Loucy (cell line): Measurements from ENCODE around the gene RNF44.

ENCODE experiments used
- H2AFZ ChIP-seq: fragments of 200-600 bp; sonication (generic); 2 replicates; pipeline ENCODE4 v1.6.0; 2016; ENCODE audit warnings: antibody characterized with exemption, mild to moderate bottlenecking, low read length, moderate library complexity
- H3F3A ChIP-seq: fragments of 200-600 bp; 2 replicates; pipeline ENCODE4 v1.6.0; 2016; ENCODE audit warnings: antibody characterized with exemption, low read depth, mild to moderate bottlenecking
- H3K27me3 ChIP-seq: fragments of 200-600 bp; sonication (generic); 2 replicates; pipeline ENCODE4 v1.6.1; 2014; ENCODE audit warnings: low read length, mild to moderate bottlenecking; ENCODE audit not compliant: insufficient read depth, poor library complexity, severe bottlenecking
- H3K36me3 ChIP-seq: fragments of 200-600 bp; sonication (generic); 2 replicates; pipeline ENCODE4 v1.6.1; 2016; ENCODE audit warnings: low read length; ENCODE audit not compliant: insufficient read depth
- H3K4me1 ChIP-seq: fragments of 200-600 bp; sonication (generic); 2 replicates; pipeline ENCODE4 v1.5.1; 2014; ENCODE audit warnings: low read length, mild to moderate bottlenecking; ENCODE audit not compliant: insufficient read depth, poor library complexity, severe bottlenecking
- H3K4me2 ChIP-seq: fragments of 200-600 bp; sonication (generic); 2 replicates; pipeline ENCODE4 v1.6.0; 2014; ENCODE audit warnings: antibody characterized with exemption, low read length, low read depth, mild to moderate bottlenecking; ENCODE audit not compliant: poor library complexity, severe bottlenecking
- H3K4me3 ChIP-seq: fragments of 200-600 bp; sonication (generic); 2 replicates; pipeline ENCODE4 v1.5.1; 2014; ENCODE audit warnings: low read length, mild to moderate bottlenecking, mixed read lengths; ENCODE audit not compliant: poor library complexity, severe bottlenecking
- H3K79me2 ChIP-seq: fragments of 200-600 bp; sonication (generic); 2 replicates; pipeline ENCODE4 v1.6.1; 2014; ENCODE audit warnings: low read length; ENCODE audit not compliant: insufficient read depth
- H3K9ac ChIP-seq: fragments of 200-600 bp; sonication (generic); 2 replicates; pipeline ENCODE4 v1.6.0; 2014; ENCODE audit warnings: mild to moderate bottlenecking, low read depth, low read length, moderate library complexity; ENCODE audit not compliant: poor library complexity, severe bottlenecking
- H3K9me2 ChIP-seq: fragments of 200-600 bp; sonication (generic); replicated peaks from 2 replicates; pipeline ENCODE4 v1.6.1; 2016; ENCODE audit warnings: low read depth, low read length, mixed read lengths
- H3K9me3 ChIP-seq: fragments of 200-600 bp; sonication (generic); 2 replicates; pipeline ENCODE4 v1.6.1; 2014; ENCODE audit warnings: mild to moderate bottlenecking, antibody characterized with exemption, low read length, low read depth; ENCODE audit not compliant: insufficient read depth
- H4K20me1 ChIP-seq: fragments of 200-600 bp; sonication (generic); 2 replicates; pipeline ENCODE4 v1.6.0; 2014; ENCODE audit warnings: antibody characterized with exemption, low read length, mild to moderate bottlenecking; ENCODE audit not compliant: insufficient read depth, poor library complexity, severe bottlenecking
- EZH2phosphoT487 ChIP-seq: fragments of 200-600 bp; IDR thresholded peaks from 2 replicates; pipeline ENCODE4 v1.6.1; 2018; ENCODE audit warnings: antibody characterized with exemption, mild to moderate bottlenecking, moderate library complexity, borderline replicate concordance
- TF ChIP-seq, protein P1 (sequence below): fragments of 200-600 bp; sonication (generic); conservative IDR thresholded peaks from 2 replicates; pipeline ENCODE4 v1.5.1; 2014; ENCODE audit warnings: mild to moderate bottlenecking, antibody characterized with exemption, low read length

Gene RNF44

DNA sequence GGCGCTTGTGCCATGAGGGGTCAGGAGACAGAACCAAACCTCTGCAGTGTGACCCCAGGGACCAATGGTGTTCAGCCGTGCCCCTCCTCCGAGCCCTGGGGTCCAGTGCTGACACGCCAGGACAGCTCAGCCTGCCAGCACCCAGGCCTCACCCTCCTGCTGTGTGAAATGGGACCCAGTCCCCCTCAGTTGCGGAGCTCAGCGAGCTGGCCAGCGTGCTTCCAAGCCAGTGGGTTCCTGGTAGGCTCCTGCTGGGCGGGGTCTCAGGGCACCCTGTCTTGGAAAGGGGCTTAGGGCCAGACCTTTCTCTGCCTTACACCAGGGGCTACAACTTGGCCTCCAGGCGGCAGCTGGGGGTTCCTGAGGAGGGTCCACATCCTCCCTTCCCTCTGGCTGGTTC is 4.4 kb downstream of the RNF44 start:
- Histone ChIP-seq H3K36me3 (peaks cover 28% of the 10 kb centered on the region; the same call in 1 of the 2 replicates), H4K20me1 (peaks cover 41% of the 10 kb centered on the region), H3K4me2 (peak overlapping the region; percentile 92)

DNA sequence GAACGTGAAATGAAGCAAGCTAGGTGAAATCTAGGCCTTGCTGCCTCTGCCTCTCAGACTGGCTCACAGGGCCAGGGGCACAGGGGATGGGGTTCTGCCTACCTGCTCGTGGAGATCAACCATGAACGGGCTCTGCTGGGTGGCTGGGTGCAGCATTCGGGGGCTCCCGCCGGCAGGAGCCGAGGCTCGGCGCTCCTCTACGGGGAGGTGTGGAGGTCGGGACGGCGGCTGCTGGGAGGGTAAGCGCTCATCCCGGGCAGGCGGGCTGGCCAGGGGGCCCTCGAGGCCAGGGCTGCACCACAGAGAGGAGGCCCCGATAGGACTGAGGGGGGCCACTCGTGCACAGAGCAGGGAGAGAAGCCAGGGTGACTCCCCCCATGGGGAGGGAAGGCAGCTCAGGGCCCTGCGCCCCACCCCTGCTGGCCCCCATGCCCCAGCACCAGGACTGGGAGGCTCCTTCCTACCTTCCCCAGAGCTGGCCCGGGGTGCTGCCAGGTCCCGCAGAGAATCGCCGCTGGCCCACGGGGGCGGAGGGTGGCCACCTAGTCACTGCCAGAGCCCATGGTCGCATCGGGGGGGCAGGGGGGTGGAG is 5.2 kb downstream of the RNF44 start:
- no peaks in the 10 kb centered on the region for H3K9me2 ChIP-seq
- no peak for TF ChIP-seq EZH2phosphoT487
- TF ChIP-seq, protein P1, sequence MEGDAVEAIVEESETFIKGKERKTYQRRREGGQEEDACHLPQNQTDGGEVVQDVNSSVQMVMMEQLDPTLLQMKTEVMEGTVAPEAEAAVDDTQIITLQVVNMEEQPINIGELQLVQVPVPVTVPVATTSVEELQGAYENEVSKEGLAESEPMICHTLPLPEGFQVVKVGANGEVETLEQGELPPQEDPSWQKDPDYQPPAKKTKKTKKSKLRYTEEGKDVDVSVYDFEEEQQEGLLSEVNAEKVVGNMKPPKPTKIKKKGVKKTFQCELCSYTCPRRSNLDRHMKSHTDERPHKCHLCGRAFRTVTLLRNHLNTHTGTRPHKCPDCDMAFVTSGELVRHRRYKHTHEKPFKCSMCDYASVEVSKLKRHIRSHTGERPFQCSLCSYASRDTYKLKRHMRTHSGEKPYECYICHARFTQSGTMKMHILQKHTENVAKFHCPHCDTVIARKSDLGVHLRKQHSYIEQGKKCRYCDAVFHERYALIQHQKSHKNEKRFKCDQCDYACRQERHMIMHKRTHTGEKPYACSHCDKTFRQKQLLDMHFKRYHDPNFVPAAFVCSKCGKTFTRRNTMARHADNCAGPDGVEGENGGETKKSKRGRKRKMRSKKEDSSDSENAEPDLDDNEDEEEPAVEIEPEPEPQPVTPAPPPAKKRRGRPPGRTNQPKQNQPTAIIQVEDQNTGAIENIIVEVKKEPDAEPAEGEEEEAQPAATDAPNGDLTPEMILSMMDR: no peak
- H3K4me3 ChIP-seq: peak overlapping the region; percentile 71
- no peaks in the 10 kb centered on the region for H3K9me3 ChIP-seq
- H3K27me3 ChIP-seq: peaks cover 6% of the 10 kb centered on the region
- peaks cover 72% of the 10 kb centered on the region for H3K79me2 ChIP-seq
- peak overlapping the region; percentile 99 for H3K9ac ChIP-seq
- H2AFZ ChIP-seq: no peak overlapping the region
- H3K4me1 ChIP-seq: peaks cover 27% of the 10 kb centered on the region
- no peaks in the 10 kb centered on the region; the same call in 1 of the 2 replicates for H3F3A ChIP-seq
- peaks cover 28% of the 10 kb centered on the region; the same call in 1 of the 2 replicates for H3K36me3 ChIP-seq
- H3K4me2 ChIP-seq: peak overlapping the region; percentile 92
- peaks cover 42% of the 10 kb centered on the region for H4K20me1 ChIP-seq

More for the DNA sequence above, 4.4 kb downstream of the RNF44 start:
- H3K79me2 ChIP-seq: peaks cover 72% of the 10 kb centered on the region
- H3K9me2 ChIP-seq: no peaks in the 10 kb centered on the region
- no peaks in the 10 kb centered on the region; the same call in 1 of the 2 replicates for H3F3A ChIP-seq
- H3K9ac ChIP-seq: peak overlapping the region; percentile 99
- no peak overlapping the region for H2AFZ ChIP-seq
- H3K9me3 ChIP-seq: no peaks in the 10 kb centered on the region
- peaks cover 6% of the 10 kb centered on the region for H3K27me3 ChIP-seq
- H3K4me1 ChIP-seq: peaks cover 27% of the 10 kb centered on the region
- H3K4me3 ChIP-seq: peak overlapping the region; percentile 85
- TF ChIP-seq, protein P1: no peak
- TF ChIP-seq EZH2phosphoT487: no peak

DNA sequence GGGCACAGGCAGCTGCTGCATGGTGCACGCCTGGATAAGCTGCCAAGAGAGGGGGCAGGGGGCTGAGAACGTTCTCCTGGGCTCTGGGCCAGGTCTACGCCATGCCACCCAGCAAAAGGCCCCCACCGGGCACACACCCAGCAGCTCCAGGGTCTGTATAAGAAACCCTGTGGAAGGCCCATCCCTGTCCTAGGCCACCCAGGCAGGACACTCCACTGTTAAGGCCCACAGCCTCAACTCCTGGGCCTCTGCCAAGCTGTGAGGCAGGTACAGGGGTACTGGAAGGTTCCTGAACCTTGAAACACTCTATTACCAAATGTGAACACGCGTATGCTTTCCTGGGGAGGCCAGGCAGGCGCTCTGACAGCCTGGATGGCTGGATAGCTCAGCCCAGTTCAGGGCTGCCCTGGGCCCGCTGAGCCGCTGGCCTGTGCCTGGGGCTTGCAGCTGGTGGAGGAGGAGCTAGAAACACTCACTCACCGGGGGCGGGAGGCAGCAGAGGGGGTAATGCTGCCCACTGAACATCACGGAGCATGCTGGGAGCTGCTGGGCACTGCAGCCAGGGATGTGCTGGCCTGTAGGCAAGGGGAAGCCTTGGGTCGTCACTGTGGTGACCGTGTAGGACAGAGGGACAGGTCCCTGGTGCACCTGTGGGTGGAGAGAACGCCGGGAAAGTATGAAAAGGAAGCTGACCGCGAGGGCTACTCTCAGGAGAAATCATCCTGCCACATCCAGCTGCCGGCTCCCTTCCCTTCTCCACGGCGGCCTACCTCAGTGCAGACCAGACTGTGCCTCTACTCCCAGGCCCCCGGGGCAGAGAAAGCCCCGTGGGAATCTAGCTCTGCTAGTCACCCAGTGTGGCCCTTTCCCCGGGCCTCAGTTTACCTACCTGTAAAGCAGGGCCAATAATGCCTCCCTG is 6.0 kb downstream of the RNF44 start:
- H3K36me3 ChIP-seq: peaks cover 28% of the 10 kb centered on the region; the same call in 1 of the 2 replicates
- peaks cover 42% of the 10 kb centered on the region for H4K20me1 ChIP-seq
- peak overlapping the region; percentile 71 for H3K4me3 ChIP-seq
- peak overlapping the region; percentile 92 for H3K4me2 ChIP-seq
- no peaks in the 10 kb centered on the region; the same call in 1 of the 2 replicates for H3F3A ChIP-seq
- H2AFZ ChIP-seq: no peak overlapping the region
- peaks cover 67% of the 10 kb centered on the region for H3K79me2 ChIP-seq
- TF ChIP-seq, protein P1: no peak
- TF ChIP-seq EZH2phosphoT487: no peak
- H3K27me3 ChIP-seq: peaks cover 6% of the 10 kb centered on the region
- H3K9me3 ChIP-seq: no peaks in the 10 kb centered on the region
- peaks cover 27% of the 10 kb centered on the region for H3K4me1 ChIP-seq
- H3K9ac ChIP-seq: peak overlapping the region; percentile 99
- H3K9me2 ChIP-seq: no peaks in the 10 kb centered on the region
